MM.1S (cell line): ENCODE data around the gene OSCP1.

Source experiments
- DNase-seq: peaks from one replicate; pipeline ENCODE4 v3.0.0-alpha.2; 2015
- H2AFZ ChIP-seq: fragments of 300-600 bp; sonication (generic); 2 replicates; pipeline ENCODE4 v1.6.0; 2016; ENCODE audit warnings: antibody characterized with exemption, low read length
- H3F3A ChIP-seq: fragments of 300-600 bp; sonication (generic); 2 replicates; pipeline ENCODE4 v1.6.1; 2016; ENCODE audit warnings: mild to moderate bottlenecking, antibody characterized with exemption, low read length, moderate library complexity, mixed read lengths; ENCODE audit not compliant: insufficient read depth
- H3K27ac ChIP-seq: fragments of 300-600 bp; sonication (generic); 2 replicates; pipeline ENCODE4 v1.5.1; 2016; ENCODE audit warnings: mild to moderate bottlenecking, low read length
- H3K27me3 ChIP-seq: fragments of 300-600 bp; sonication (generic); replicated peaks from 2 replicates; pipeline ENCODE4 v1.6.0; 2016; ENCODE audit warnings: low read length; ENCODE audit not compliant: insufficient read depth
- H3K36me3 ChIP-seq: fragments of 300-600 bp; sonication (generic); replicated peaks from 2 replicates; pipeline ENCODE4 v1.6.1; 2016; ENCODE audit warnings: mild to moderate bottlenecking, low read length, mixed read lengths; ENCODE audit not compliant: insufficient read depth
- H3K4me1 ChIP-seq: fragments of 300-600 bp; sonication (generic); 2 replicates; pipeline ENCODE4 v1.6.1; 2016; ENCODE audit warnings: low read length, mixed read lengths
- H3K4me2 ChIP-seq: fragments of 300-600 bp; sonication (generic); 2 replicates; pipeline ENCODE4 v1.6.0; 2016; ENCODE audit warnings: low read depth, low read length
- H3K4me3 ChIP-seq: fragments of 300-600 bp; sonication (generic); 2 replicates; pipeline ENCODE4 v1.5.1; 2016; ENCODE audit warnings: low read length, mixed read lengths
- H3K79me2 ChIP-seq: fragments of 300-600 bp; sonication (generic); 2 replicates; pipeline ENCODE4 v1.6.1; 2016; ENCODE audit warnings: mixed run types, low read length, mixed read lengths
- H3K9ac ChIP-seq: fragments of 300-600 bp; sonication (generic); 2 replicates; pipeline ENCODE4 v1.6.1; 2016; ENCODE audit warnings: low read length, mixed read lengths
- H3K9me2 ChIP-seq: fragments of 300-600 bp; sonication (generic); replicated peaks from 2 replicates; pipeline ENCODE4 v1.6.1; 2016; ENCODE audit warnings: mild to moderate bottlenecking, low read length, mixed read lengths; ENCODE audit not compliant: insufficient read depth
- H3K9me3 ChIP-seq: fragments of 300-600 bp; sonication (generic); replicated peaks from 2 replicates; pipeline ENCODE4 v1.6.1; 2016; ENCODE audit warnings: mild to moderate bottlenecking, low read length, mixed read lengths; ENCODE audit not compliant: insufficient read depth
- H4K20me1 ChIP-seq: fragments of 300-600 bp; sonication (generic); 2 replicates; pipeline ENCODE4 v1.6.1; 2016; ENCODE audit warnings: mild to moderate bottlenecking, low read length, moderate library complexity, mixed read lengths; ENCODE audit not compliant: insufficient read depth
- CTCF ChIP-seq: fragments of 300-600 bp; sonication (generic); IDR thresholded peaks from 2 replicates; pipeline ENCODE4 v1.5.1; 2016; ENCODE audit warnings: antibody characterized with exemption, low read length, mixed read lengths
- EZH2 ChIP-seq: fragments of 300-600 bp; sonication (generic); optimal IDR thresholded peaks from 2 replicates; pipeline ENCODE3; 2017; ENCODE audit warnings: low read depth, mild to moderate bottlenecking, antibody characterized with exemption, low read length, mixed read lengths
- EZH2phosphoT487 ChIP-seq: fragments of 300-600 bp; sonication (generic); IDR thresholded peaks from 2 replicates; pipeline ENCODE4 v1.6.1; 2018; ENCODE audit warnings: antibody characterized with exemption, low read length

Gene OSCP1

DNA sequence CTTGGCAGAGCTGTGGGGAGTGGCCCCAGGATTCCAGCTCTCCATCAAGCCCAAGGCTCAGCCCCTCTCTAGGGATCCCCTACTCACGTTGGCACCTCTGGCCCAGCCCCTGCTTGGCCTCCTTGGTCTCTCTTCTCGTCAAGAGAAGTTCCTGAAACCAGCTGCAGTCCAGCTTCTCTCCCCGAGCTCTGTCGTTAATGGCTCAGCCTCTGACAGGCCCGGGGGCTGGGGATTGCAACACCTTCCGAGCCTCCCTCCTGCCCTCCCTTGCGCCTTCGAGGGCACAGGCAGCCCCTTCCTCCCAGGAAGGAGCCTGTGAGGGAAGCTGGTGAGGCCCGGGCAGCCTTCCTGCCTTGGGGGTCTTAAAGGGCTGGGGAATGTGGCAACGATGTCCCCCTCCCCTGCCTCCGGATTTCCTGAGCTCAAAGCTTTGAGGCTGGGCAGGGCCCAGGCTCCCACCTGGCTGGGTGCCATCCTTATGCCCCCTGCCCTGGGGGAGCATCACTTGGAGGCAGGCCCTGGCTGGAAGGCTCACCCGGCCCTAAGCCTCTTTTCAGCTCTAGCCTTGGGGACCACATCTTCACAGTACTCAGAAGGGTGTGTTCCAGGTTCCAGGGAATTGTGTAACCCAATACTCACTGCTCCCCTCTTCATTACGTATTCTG is 32.6 kb upstream of the OSCP1 start, which contains the start of gene CSF3R:
CSF3R (minus strand) TSS at position 190 of the 665 bp plus-strand sequence. CDS start 3,417 bp downstream, outside the sequence.
- no peaks in the 10 kb centered on the region for H3K36me3 ChIP-seq
- no peak within 1 kb of the TSS for H3K9ac ChIP-seq
- no peaks in the 10 kb centered on the region; the same call in 1 of the 2 replicates for H3K27me3 ChIP-seq
- no peaks in the 10 kb centered on the region for H3K4me1 ChIP-seq
- no peak within 1 kb of the TSS for H3K27ac ChIP-seq
- TF ChIP-seq CTCF (no peak), EZH2 (no peak), EZH2phosphoT487 (no peak)
- no peaks in the 10 kb centered on the region for H3F3A ChIP-seq
- no peaks in the 10 kb centered on the region for H3K79me2 ChIP-seq
- H3K9me3 ChIP-seq: no peaks in the 10 kb centered on the region
- no peak within 1 kb of the TSS for H2AFZ ChIP-seq
- H3K4me2 ChIP-seq: no peak within 1 kb of the TSS
- no peaks in the 10 kb centered on the region for H3K9me2 ChIP-seq
- H3K4me3 ChIP-seq: no peak within 1 kb of the TSS
- no peaks in the 10 kb centered on the region for H4K20me1 ChIP-seq
- DNase-seq: no peak

DNA sequence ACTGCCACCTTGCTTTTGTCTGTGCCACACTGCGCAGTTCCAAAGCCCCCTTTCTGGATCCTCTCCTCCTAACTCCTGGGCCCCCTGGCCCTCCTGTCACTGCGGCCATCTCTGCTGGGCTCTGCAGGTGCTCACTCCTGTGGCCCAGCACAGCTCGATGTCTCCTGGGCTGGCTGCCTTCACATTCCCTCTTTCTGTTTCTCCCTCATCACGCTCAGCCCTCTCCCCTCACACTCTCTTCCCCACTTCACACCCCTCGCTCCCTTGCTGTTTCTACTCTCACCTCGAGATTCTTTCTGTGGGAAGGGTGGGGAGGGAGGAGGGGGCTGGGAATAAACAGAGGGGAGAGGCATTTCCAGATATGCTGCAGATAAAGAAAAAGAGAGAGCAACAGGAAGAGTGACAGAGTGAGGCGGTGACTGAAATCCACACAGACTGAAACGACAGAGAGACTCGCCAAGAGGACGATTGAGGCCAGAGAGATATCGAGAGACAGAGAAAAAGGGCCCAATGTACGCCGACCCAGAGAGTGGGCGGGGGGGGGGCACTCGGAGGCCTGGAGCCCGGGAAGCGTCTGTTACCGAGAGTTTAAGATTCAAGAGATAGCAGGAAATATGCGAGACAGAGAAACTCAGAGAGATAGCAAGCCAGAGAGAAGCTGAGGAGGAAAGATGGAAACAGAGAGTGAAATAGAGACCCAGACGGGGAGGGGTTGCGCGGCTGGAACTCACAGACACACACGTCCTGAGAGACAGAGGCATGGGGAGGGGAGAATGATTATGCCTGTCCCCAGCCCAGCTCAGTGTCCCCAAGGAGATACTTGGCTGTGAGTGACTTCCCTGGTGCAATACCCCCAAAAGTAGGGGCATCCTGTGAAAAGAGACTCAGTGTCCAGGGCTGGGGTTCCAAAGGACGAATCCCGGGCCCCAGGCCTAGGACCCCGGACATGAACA is 31.8 kb upstream of the OSCP1 start:
- Histone ChIP-seq H4K20me1 (no peaks in the 10 kb centered on the region), H3K4me1 (no peaks in the 10 kb centered on the region), H3K9me2 (no peaks in the 10 kb centered on the region), H3K9me3 (no peaks in the 10 kb centered on the region), H3K36me3 (no peaks in the 10 kb centered on the region), H3K9ac (no peak overlapping the region), H3K79me2 (no peaks in the 10 kb centered on the region), H3K4me2 (no peak overlapping the region), H3F3A (no peaks in the 10 kb centered on the region), H3K27ac (no peak overlapping the region), H3K4me3 (no peak overlapping the region), H2AFZ (no peak overlapping the region), H3K27me3 (no peaks in the 10 kb centered on the region; the same call in 1 of the 2 replicates)
- TF ChIP-seq EZH2phosphoT487: no peak
- TF ChIP-seq CTCF: no peak
- TF ChIP-seq EZH2: no peak
- no peak for DNase-seq

DNA sequence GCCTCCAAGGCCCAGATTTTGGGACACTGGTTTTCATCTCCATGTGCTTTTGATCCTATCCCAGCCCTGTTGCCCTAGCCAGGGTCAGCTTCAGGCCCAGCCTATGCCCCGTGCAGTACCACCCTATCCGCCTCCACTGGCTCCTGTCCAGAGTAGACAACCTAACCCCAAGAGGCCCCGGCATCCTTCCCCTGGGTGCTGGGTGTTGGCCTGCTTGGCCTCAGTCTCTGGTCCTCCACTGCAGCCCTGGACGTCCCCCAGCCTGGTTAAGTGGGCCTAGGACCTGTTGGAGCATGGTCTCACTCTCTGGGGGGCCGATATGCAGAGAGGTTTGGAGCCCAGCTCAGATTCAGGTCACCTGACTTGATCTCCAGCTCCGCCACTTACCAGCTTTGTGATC is 30.8 kb upstream of the OSCP1 start:
- Histone ChIP-seq H3K4me3 (no peak overlapping the region), H3K27ac (no peak overlapping the region), H3K9me2 (no peaks in the 10 kb centered on the region), H3K27me3 (no peaks in the 10 kb centered on the region; the same call in 1 of the 2 replicates), H3K79me2 (no peaks in the 10 kb centered on the region), H3K4me1 (no peaks in the 10 kb centered on the region), H3K4me2 (no peak overlapping the region), H3F3A (no peaks in the 10 kb centered on the region), H3K9ac (no peak overlapping the region), H2AFZ (no peak overlapping the region), H3K36me3 (no peaks in the 10 kb centered on the region), H3K9me3 (no peaks in the 10 kb centered on the region), H4K20me1 (no peaks in the 10 kb centered on the region)
- no peak for DNase-seq
- no peak for TF ChIP-seq EZH2
- no peak for TF ChIP-seq CTCF
- no peak for TF ChIP-seq EZH2phosphoT487
